ENCODE data around the gene AGAP2. TPM values are rescaled to one million over a fixed set of nuclear protein-coding genes. Genes with fewer than 3 reads are reported as not detected.

Gene AGAP2
- total RNA-seq, 1 donor from 2014 or later, result 1.7 TPM

GRCh38 chr12:57713209-57713608, 25.3 kb downstream of the AGAP2 start:
- Mint-ChIP-seq H3K27ac (no peak overlapping the region), H3K4me1 (no peaks in the 10 kb centered on the region)
- no peaks in the 10 kb centered on the region for H3K36me3 ChIP-seq

GRCh38 chr12:57712701-57713100, 25.8 kb downstream of the AGAP2 start:
- H3K4me1 ChIP-seq, result no peaks in the 10 kb centered on the region
- no peak overlapping the region for H3K9ac ChIP-seq
- H3K27ac ChIP-seq, result no peak overlapping the region
- H4K20me1 ChIP-seq (ENCODE audit: low read depth), result no peaks in the 10 kb centered on the region
- H3K4me3 Mint-ChIP-seq, result no peak overlapping the region
- no peaks in the 10 kb centered on the region for H3K36me3 ChIP-seq
- no peak overlapping the region for H2AFZ ChIP-seq (replicated peaks)
- TF ChIP-seq EZH2phosphoT487 (IDR thresholded peaks at IDR 0.05) (no peak), EZH2 (IDR thresholded peaks at IDR 0.05) (no peak)
- TF ChIP-seq, protein P1, sequence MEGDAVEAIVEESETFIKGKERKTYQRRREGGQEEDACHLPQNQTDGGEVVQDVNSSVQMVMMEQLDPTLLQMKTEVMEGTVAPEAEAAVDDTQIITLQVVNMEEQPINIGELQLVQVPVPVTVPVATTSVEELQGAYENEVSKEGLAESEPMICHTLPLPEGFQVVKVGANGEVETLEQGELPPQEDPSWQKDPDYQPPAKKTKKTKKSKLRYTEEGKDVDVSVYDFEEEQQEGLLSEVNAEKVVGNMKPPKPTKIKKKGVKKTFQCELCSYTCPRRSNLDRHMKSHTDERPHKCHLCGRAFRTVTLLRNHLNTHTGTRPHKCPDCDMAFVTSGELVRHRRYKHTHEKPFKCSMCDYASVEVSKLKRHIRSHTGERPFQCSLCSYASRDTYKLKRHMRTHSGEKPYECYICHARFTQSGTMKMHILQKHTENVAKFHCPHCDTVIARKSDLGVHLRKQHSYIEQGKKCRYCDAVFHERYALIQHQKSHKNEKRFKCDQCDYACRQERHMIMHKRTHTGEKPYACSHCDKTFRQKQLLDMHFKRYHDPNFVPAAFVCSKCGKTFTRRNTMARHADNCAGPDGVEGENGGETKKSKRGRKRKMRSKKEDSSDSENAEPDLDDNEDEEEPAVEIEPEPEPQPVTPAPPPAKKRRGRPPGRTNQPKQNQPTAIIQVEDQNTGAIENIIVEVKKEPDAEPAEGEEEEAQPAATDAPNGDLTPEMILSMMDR (IDR thresholded peaks at IDR 0.05), result no peak
- no peak overlapping the region for H3K4me3 ChIP-seq
- H3K4me1 Mint-ChIP-seq, result no peaks in the 10 kb centered on the region
- peak; percentile 16 for DNase-seq (ENCODE audit: low spot score)
- H3K27me3 ChIP-seq, result no peaks in the 10 kb centered on the region
- peak overlapping the region; percentile 11 for H3K4me2 ChIP-seq
- peaks cover 10% of the 10 kb centered on the region for H3K36me3 Mint-ChIP-seq
- no peak overlapping the region for H3K27ac Mint-ChIP-seq
- no peaks in the 10 kb centered on the region for H3K9me3 Mint-ChIP-seq
- peaks cover 6% of the 10 kb centered on the region for H3F3A ChIP-seq (ENCODE audit: low read depth)
- peaks cover 2% of the 10 kb centered on the region for H3K27me3 Mint-ChIP-seq (ENCODE audit: insufficient read depth, low read depth)
- H3K79me2 ChIP-seq (ENCODE audit: low read depth), result no peaks in the 10 kb centered on the region
- no peaks in the 10 kb centered on the region for H3K9me3 ChIP-seq (ENCODE audit: low read depth)

More at GRCh38 chr12:57713209-57713608, 25.3 kb downstream of the AGAP2 start:
- no peak overlapping the region for H3K9ac ChIP-seq
- H3K4me3 ChIP-seq, result no peak overlapping the region
- no peaks in the 10 kb centered on the region for H3K9me3 ChIP-seq (ENCODE audit: low read depth)
- H3K9me3 Mint-ChIP-seq, result no peaks in the 10 kb centered on the region
- H3K79me2 ChIP-seq (ENCODE audit: low read depth), result no peaks in the 10 kb centered on the region
- no peak overlapping the region for H3K27ac ChIP-seq
- H3K27me3 ChIP-seq, result no peaks in the 10 kb centered on the region
- H3K4me2 ChIP-seq, result peak overlapping the region; percentile 11
- H2AFZ ChIP-seq (replicated peaks), result no peak overlapping the region
- TF ChIP-seq EZH2phosphoT487 (IDR thresholded peaks at IDR 0.05) (no peak), EZH2 (IDR thresholded peaks at IDR 0.05) (no peak)
- TF ChIP-seq, protein P1 (IDR thresholded peaks at IDR 0.05), result no peak
- H3F3A ChIP-seq (ENCODE audit: low read depth), result peaks cover 6% of the 10 kb centered on the region
- no peaks in the 10 kb centered on the region for H4K20me1 ChIP-seq (ENCODE audit: low read depth)
- no peaks in the 10 kb centered on the region for H3K4me1 ChIP-seq
- H3K36me3 Mint-ChIP-seq, result peaks cover 10% of the 10 kb centered on the region
- H3K4me3 Mint-ChIP-seq, result no peak overlapping the region
- H3K27me3 Mint-ChIP-seq (ENCODE audit: insufficient read depth, low read depth), result peaks cover 2% of the 10 kb centered on the region
- DNase-seq (ENCODE audit: low spot score), result no peak

GRCh38 chr12:57708296-57708695, 30.2 kb downstream of the AGAP2 start:
- Histone ChIP-seq H3K4me2 (no peak overlapping the region), H3K9ac (no peak overlapping the region), H3K4me1 (no peaks in the 10 kb centered on the region), H3K36me3 (peaks cover 4% of the 10 kb centered on the region), H3K79me2 (ENCODE audit: low read depth) (no peaks in the 10 kb centered on the region), H3K4me3 (no peak overlapping the region), H3K9me3 (ENCODE audit: low read depth) (no peaks in the 10 kb centered on the region), H3K27me3 (no peaks in the 10 kb centered on the region), H3K27ac (no peak overlapping the region), H4K20me1 (ENCODE audit: low read depth) (no peaks in the 10 kb centered on the region), H2AFZ (replicated peaks) (no peak overlapping the region), H3F3A (ENCODE audit: low read depth) (peaks cover 6% of the 10 kb centered on the region)
- no peaks in the 10 kb centered on the region for H3K4me1 Mint-ChIP-seq
- no peak for DNase-seq (ENCODE audit: low spot score)
- no peak overlapping the region for H3K4me3 Mint-ChIP-seq
- H3K27ac Mint-ChIP-seq, result no peak overlapping the region
- H3K27me3 Mint-ChIP-seq (ENCODE audit: insufficient read depth, low read depth), result no peaks in the 10 kb centered on the region
- H3K9me3 Mint-ChIP-seq, result no peaks in the 10 kb centered on the region
- peaks cover 18% of the 10 kb centered on the region for H3K36me3 Mint-ChIP-seq
- TF ChIP-seq, protein P1 (IDR thresholded peaks at IDR 0.05), result no peak
- no peak for TF ChIP-seq EZH2phosphoT487 (IDR thresholded peaks at IDR 0.05)
- no peak for TF ChIP-seq EZH2 (IDR thresholded peaks at IDR 0.05)

All from neural progenitor cell (in vitro differentiated cells).